NCI-H2196 treated with DMSO at 0.1 percent for 48 hours (cell line): ENCODE results near the gene HOXA4.

Source experiments
- DNase-seq: peaks from one replicate; lab custom pipeline; 2025; ENCODE audit not compliant: unreplicated experiment; lab: John Stamatoyannopoulos, UW

Gene HOXA4

DNA sequence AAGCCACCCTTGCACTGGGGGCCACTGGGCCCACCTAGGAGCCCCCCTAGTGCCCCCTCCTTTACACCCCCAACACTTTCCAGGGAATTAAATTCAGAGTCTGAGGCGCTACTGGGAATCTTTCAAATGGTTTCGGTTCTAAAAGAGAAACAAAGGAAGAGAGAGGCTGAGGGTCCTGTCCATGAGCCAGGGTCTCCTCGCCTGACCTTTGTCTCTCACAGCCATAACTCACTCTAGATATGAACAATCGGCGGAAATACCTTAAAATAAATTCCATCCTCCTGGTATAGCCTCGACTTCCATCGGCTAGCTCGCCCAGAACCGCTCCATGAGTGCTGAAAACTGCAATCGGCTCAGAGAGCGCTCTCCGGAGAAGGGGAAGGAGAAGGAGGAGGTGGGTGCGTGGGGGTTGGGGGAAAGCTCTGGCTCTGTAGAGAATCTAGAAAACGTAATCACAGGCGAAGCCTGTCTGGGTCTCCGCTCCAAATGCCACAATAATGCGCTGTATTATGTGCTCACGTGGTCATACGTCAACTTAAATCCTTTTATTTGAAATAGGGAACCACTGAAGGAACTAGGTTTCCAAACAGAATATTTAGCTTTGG lies 12.6 kb downstream of the HOXA4 start:
- DNase-seq = no peak

- DNase-seq = no peak
These were observed 13.3 kb downstream of the HOXA4 start for GRCh38 chr7:27116962-27117886.

DNA sequence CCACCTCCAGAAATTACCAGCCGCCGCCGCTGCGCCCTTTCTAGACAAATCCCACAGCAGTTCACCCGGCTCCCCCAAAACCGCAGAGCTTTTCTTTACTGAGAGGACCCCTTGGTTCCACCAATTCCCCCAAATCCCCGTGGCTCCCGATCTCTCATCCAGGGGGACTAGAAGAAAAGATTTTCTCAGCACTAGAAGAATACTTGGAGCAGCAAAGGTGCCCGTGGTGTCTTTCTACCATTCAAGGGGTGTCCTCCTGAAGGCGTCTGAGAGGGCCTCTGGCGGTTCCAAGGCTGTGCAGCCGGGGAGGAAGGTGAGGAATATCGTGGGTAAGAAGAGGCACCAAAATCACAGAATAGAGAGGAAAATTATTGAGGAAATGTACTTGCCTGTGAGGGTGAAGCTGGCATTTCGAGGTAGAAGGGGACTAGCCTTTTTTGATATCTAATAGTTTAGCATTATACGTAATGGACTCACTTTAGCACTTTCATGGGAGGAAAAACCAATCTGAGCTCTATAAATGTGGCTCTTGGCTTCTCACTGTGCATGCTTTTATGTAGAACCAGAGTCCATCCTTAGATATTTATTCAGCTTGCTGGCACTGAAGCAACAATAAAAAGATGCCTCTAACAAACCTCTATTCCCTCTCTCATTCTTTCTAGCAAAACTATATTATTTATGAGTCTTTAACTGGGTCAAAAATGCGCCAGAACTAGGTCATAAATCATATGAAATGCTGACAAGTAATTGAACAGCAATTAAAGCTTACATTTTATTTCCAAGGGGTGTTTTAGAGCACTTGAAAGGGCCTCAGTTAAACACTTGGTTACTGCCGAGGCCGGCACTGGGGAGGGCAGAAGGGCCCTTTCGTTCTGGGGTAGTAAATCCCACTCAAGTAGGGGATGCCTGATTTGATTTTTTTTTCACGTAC lies 14.3 kb downstream of the HOXA4 start:
- DNase-seq = no peak

DNA sequence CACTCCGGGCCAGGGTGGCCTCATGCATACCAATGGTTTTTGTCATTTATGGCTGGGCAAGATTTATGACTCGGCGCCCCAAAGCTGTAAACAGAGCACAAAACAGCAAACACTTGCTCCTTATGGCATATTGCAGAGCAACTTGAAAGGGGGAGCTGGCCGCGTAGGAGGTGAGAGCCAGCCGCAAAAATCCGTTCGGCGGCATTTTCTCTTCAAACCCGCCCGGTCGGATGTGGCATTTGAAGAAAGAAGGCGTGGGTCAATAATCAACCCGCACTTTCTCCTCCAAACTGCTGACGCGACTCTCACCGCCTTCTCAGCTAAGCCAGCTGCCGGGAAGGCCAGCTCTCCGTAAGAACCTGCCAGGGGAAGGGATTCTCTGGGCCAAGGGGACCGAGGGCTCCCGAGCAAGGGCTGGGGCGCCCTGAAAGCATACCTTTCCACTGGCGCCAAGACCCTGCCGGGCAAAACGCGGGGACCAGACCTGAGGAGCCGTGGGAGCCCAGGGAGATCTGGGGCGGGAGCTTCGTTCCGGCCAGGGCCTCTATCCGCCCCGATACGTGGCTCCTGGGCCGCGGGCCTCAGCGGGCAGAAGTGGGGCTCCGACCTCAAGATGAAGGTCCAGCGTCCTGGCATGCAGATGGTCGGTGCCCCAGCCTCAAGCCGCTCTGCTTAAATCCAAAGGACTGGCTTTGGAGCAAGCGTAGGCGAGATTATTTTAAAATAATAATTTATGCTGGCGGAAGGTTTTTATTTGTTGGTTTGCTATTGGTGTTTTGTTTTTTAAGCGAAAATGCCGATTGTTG lies 15.1 kb downstream of the HOXA4 start:
- DNase-seq = no peak

- no peak for DNase-seq
These were observed 15.7 kb downstream of the HOXA4 start for GRCh38 chr7:27114881-27115220.

- DNase-seq = no peak
These were observed 16.4 kb downstream of the HOXA4 start for GRCh38 chr7:27113991-27114769.

GRCh38 chr7:27112955-27113949 lies 17.3 kb downstream of the HOXA4 start:
- DNase-seq = no peak

GRCh38 chr7:27112361-27112760 lies 18.2 kb downstream of the HOXA4 start:
- DNase-seq = no peak

- no peak for DNase-seq
These were observed 18.7 kb downstream of the HOXA4 start for GRCh38 chr7:27111751-27112277.

DNA sequence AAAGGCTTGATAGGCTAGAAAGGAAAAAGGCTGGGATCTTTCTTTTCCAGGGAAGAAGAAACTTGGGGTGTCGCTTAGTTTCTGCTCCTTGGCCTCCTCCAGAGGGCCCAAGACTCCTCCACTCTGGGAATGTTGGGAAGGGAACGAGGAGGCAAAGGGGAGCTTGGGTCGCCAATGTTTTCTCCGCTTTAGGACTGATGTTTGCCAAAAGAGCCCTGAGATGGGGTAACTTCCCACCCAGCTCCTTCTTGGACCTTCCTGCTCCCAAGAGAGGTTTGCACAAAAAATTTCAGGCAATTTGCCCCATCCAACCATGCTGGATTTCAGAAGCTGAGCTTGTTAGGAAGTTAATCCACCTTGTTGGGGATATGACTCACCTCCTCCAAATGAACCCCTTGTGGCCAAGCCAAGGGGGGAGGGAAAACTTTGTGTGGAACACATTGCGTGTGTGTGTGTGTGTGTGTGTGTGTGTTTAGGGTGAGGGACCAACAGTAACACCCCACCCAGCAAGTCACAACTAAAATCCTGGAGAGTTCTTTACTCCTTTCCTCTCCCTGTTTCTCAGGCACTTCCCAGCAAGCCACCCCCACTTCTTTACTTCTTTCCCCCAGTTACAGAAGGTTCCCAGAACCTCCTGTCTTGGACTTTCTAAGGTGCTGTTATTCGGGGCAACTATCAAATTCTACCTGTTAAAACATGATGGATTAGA lies 19.4 kb downstream of the HOXA4 start:
- DNase-seq = no peak

DNA sequence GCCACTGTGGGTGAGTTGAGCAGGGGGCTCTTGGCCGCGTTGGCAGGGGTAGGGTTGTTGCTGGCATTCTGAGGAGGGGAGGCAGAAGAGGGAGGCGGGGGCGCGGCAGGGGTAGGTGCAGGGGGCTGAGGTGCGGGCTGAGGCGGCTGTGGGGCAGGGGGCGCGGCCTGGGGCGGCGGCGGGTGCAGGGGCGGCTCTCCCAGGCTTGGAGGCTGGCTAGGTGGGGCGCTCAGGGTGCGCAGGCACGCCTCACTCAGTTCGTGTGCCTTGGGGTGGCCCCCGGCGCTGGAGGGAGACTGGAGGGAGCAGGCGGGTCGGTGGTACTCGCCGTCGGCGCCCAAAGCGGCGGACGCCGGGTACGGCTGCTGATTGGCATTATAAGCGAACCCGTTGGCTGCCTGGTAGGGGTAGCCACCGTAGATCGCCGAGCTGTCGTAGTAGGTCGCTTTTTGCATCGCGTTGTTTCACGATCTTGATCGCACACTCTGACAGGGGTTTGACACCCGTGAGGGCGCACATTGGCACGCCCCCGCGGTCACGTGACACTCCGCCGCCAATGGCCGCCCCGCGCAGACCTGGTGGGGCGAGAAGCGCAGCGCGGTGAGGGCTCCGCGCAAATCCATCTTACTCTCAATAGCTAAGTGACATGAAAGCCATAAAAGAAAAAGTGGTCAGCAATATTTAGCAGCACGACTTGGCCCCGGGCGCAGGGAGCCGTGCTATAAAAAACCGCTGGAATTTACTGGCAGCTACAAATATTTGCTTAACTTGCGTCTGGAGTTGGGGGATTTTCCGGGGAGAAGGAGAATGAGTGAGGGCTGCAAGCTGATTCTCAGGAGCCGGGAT lies 20.1 kb downstream of the HOXA4 start:
- no peak for DNase-seq

DNA sequence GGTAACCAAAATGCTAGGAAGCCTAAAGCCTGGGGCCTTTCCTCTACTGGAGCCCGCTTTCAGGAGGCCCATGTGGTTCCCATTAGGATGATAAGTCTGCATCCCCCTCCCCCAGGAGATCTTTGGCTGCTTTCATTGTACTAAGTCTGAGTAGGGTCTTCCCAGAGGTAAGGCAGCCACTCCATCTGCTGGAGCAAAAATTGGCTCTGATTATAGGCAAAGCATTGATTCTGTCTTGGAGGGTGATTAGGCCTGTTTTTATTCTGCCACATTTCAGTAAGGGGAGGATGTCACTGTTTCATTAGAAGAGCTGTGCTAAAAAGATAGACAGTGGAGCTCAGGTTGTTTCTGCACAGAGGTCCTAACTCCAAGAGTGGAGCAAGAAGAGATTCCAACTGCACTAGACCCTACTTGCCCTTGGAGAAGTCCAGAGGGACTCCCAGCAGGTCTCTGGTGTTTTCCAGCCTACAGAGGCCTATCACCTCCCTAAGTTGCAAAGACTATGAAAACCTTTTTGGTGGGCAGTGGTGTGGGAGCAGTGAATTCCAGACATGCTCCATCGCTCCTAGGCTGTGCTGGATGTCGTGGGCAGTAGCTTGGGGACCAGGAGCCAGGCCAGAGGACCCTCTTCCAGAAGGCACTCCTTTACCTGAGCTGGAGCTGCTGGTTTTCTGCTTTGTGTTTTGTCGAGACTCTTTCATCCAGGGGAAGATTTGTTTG lies 20.9 kb downstream of the HOXA4 start:
- no peak for DNase-seq

GRCh38 chr7:27108390-27109127 lies 22.0 kb downstream of the HOXA4 start:
- DNase-seq = no peak

- DNase-seq = no peak
These were observed 22.9 kb downstream of the HOXA4 start for GRCh38 chr7:27107391-27108381.

- no peak for DNase-seq
These were observed 23.7 kb downstream of the HOXA4 start for GRCh38 chr7:27106901-27107240.
